Measurements from ENCODE around the gene MAD2L1. TPM values are rescaled to one million over a fixed set of nuclear protein-coding genes. Genes with fewer than 3 reads are reported as not detected.

MAD2L1 gene
- total and polyA plus RNA-seq, 2 of the 4 experiments (the other 2 are of a cell fraction), result 13.6 to 15.2 TPM

- Histone ChIP-seq H2BK15ac (ENCODE audit: low read depth, low read length) (no peak overlapping the region), H3K27me3 (ENCODE audit: control insufficient read depth, insufficient read depth, low read length) (no peaks in the 10 kb centered on the region), H2BK5ac (ENCODE audit: low read depth, low read length, poor library complexity, severe bottlenecking) (no peak overlapping the region), H3K56ac (ENCODE audit: extremely low read depth, insufficient read depth, low read length) (no peak overlapping the region), H2AK9ac (replicated peaks; ENCODE audit: low read depth, low read length, poor library complexity) (no peak overlapping the region), H2AFZ (replicated peaks; ENCODE audit: low read length, poor library complexity) (no peak overlapping the region), H2BK20ac (ENCODE audit: low read depth, low read length) (no peak overlapping the region), H3K14ac (replicated peaks; ENCODE audit: low read depth, low read length) (no peak overlapping the region), H4K91ac (ENCODE audit: insufficient read depth, low read depth, low read length) (no peak overlapping the region), H3K4me1 (ENCODE audit: control insufficient read depth, insufficient read depth, low read length) (peaks cover 3% of the 10 kb centered on the region), H3K4me3 (ENCODE audit: insufficient read depth, low read depth, low read length) (no peak overlapping the region), H3K79me1 (ENCODE audit: low read depth in 1 of 2, low read length in 2 of 2) (peaks cover 26 to 46% of the 10 kb centered on the region in 2 experiments), H3K4ac (ENCODE audit: low read depth, low read length) (no peak overlapping the region), H4K8ac (ENCODE audit: low read depth in 2 of 2, low read length in 2 of 2) (no peak overlapping the region), H2AK5ac (ENCODE audit: low read depth, low read length) (no peak overlapping the region), H3K4me2 (ENCODE audit: low read depth, low read length) (no peak overlapping the region), H4K5ac (ENCODE audit: low read depth, low read length) (no peak overlapping the region), H3K9me1 (ENCODE audit: insufficient read depth, low read length) (no peaks in the 10 kb centered on the region), H4K20me1 (ENCODE audit: insufficient read depth, low read length) (no peaks in the 10 kb centered on the region), H3K27ac (ENCODE audit: insufficient read depth, low read length) (no peak overlapping the region), H3K9me3 (ENCODE audit: control insufficient read depth, insufficient read depth, low read length) (no peaks in the 10 kb centered on the region), H2BK120ac (ENCODE audit: low read depth, low read length) (no peak overlapping the region), H3K23ac (ENCODE audit: low read depth, low read length) (no peak overlapping the region), H3K18ac (ENCODE audit: low read depth, low read length) (no peak overlapping the region), H3K9ac (ENCODE audit: low read depth, low read length) (no peak overlapping the region), H3K36me3 (ENCODE audit: control insufficient read depth, insufficient read depth, low read length) (no peaks in the 10 kb centered on the region)
- dilution Hi-C loops (cut with HindIII; ENCODE audit: low sequenced_read_pairs, unreplicated experiment) (no loop called here), in situ Hi-C loops (cut with MboI; ENCODE audit: low sequenced_read_pairs) (loop anchor here (5.0 to 10.0 kb wide), 3 partner anchors 504 to 1077 kb away; a partner anchor contains a TSS), intact Hi-C loops (cut with micrococcal nuclease) (loop anchor here (5.0 to 10.0 kb wide), 2 partner anchors 504 to 1017 kb away; no protein-coding TSS in a partner anchor)
- WGBS, 2 experiments (ENCODE audit: extremely low coverage in 2 of 2, insufficient read length in 1 of 2), result 80% methylated on average over 1 of the region's 1 CpG; no CpG with 5 or more reads in 1 of the 2 experiments
- DNase-seq (no peak), ATAC-seq (ENCODE audit: low read depth) (no peak)
- BruUV-seq (replicated peaks), result no TSS peak
- CTCF ChIA-PET, result no interaction called here
- TF ChIP-seq RFX5 (IDR thresholded peaks at IDR 0.05; ENCODE audit: low read depth, low read length) (no peak), RCOR1 (IDR thresholded peaks at IDR 0.05; ENCODE audit: insufficient replicate concordance, low read length) (no peak), MAFK (IDR thresholded peaks at IDR 0.05; ENCODE audit: low read depth, low read length) (no peak), FOS (IDR thresholded peaks at IDR 0.05; ENCODE audit: low read depth, low read length) (no peak), CHD1 (IDR thresholded peaks at IDR 0.05; ENCODE audit: low read depth, low read length) (no peak), USF2 (IDR thresholded peaks at IDR 0.05; ENCODE audit: low read depth, low read length) (no peak), MAZ (IDR thresholded peaks at IDR 0.05; ENCODE audit: borderline replicate concordance, low read depth, low read length) (no peak), POLR2A (IDR thresholded peaks at IDR 0.05; ENCODE audit: low read depth, low read length) (no peak), CTCF (conservative IDR thresholded peaks at IDR 0.05; ENCODE audit: low read depth, low read length) (no peak), CEBPB (IDR thresholded peaks at IDR 0.05; ENCODE audit: low read depth, low read length) (no peak), NFE2L2 (IDR thresholded peaks at IDR 0.05; ENCODE audit: low read depth, low read length) (no peak), MXI1 (IDR thresholded peaks at IDR 0.05; ENCODE audit: borderline replicate concordance, low read depth, low read length) (no peak), SMC3 (IDR thresholded peaks at IDR 0.05; ENCODE audit: low read depth, low read length) (no peak), RAD21 (IDR thresholded peaks at IDR 0.05; ENCODE audit: low read length) (no peak), BHLHE40 (IDR thresholded peaks at IDR 0.05; ENCODE audit: low read depth, low read length) (no peak), ELK1 (IDR thresholded peaks at IDR 0.05; ENCODE audit: borderline replicate concordance, low read depth, low read length) (no peak)
- POLR2A ChIA-PET (ENCODE audit: unreplicated experiment), result no interaction called here
Observed at GRCh38 chr4:120059036-120059435, 7.6 kb downstream of the MAD2L1 start.

Data from IMR-90 (cell line).